Astrocyte (in vitro differentiated cells and primary cell): Measurements from ENCODE around the gene IMPDH1. TPM values are rescaled to one million over a fixed set of nuclear protein-coding genes. Genes with fewer than 3 reads are reported as not detected.

Experiments used
- DNase-seq: peaks from one replicate; pipeline ENCODE4 v3.0.0-alpha.2; 2010; ENCODE audit warnings: low read depth
- FAIRE-seq: peaks from 2 replicates; lab custom pipeline; 2011; peaks lifted over from hg19 to GRCh38; lab: Jason Lieb, UNC
- H2AFZ ChIP-seq: 2 replicates; pipeline ENCODE4 v1.6.0; 2012; ENCODE audit warnings: low read depth, low read length, inconsistent platforms
- H3K27ac ChIP-seq: 2 replicates; pipeline ENCODE4 v1.5.1; 2011; ENCODE audit warnings: low read depth, low read length, inconsistent platforms
- H3K27me3 ChIP-seq: 2 replicates; pipeline ENCODE4 v1.6.0; 2011; ENCODE audit warnings: low read length, inconsistent platforms; ENCODE audit not compliant: insufficient read depth
- H3K36me3 ChIP-seq: 2 replicates; pipeline ENCODE4 v1.5.1; 2011; ENCODE audit warnings: low read length, inconsistent platforms; ENCODE audit not compliant: insufficient read depth
- H3K4me1 ChIP-seq: 2 replicates; pipeline ENCODE4 v1.5.1; 2011; ENCODE audit warnings: low read length, inconsistent platforms; ENCODE audit not compliant: insufficient read depth
- H3K4me2 ChIP-seq: 2 replicates; pipeline ENCODE4 v1.6.0; 2012; ENCODE audit warnings: low read length, inconsistent platforms
- H3K4me3 ChIP-seq: 2 replicates; pipeline ENCODE4 v1.5.1; 2011; ENCODE audit warnings: low read depth, mild to moderate bottlenecking, low read length, inconsistent platforms; ENCODE audit not compliant: insufficient read depth
- H3K79me2 ChIP-seq: 2 replicates; pipeline ENCODE4 v1.6.0; 2012; ENCODE audit warnings: mild to moderate bottlenecking, low read length, inconsistent platforms; ENCODE audit not compliant: insufficient read depth
- H3K9ac ChIP-seq: 2 replicates; pipeline ENCODE4 v1.6.0; 2012; ENCODE audit warnings: mild to moderate bottlenecking, low read length, inconsistent platforms
- H3K9me3 ChIP-seq: 2 replicates; pipeline ENCODE4 v1.5.1; 2012; ENCODE audit warnings: low read depth, mild to moderate bottlenecking, low read length, inconsistent platforms; ENCODE audit not compliant: insufficient read depth
- H4K20me1 ChIP-seq: 2 replicates; pipeline ENCODE4 v1.6.0; 2012; ENCODE audit warnings: low read length, inconsistent platforms; ENCODE audit not compliant: insufficient read depth
- H3K27ac Mint-ChIP-seq: one replicate; pipeline ENCODE4 v1.8.0; 2021; ENCODE audit warnings: mild to moderate bottlenecking, mixed read lengths; ENCODE audit not compliant: unreplicated experiment
- H3K27me3 Mint-ChIP-seq: one replicate; pipeline ENCODE4 v1.8.0; 2021; ENCODE audit warnings: low read depth, mixed read lengths; ENCODE audit not compliant: unreplicated experiment
- H3K36me3 Mint-ChIP-seq: one replicate; pipeline ENCODE4 v1.8.0; 2021; ENCODE audit warnings: low read depth, mixed read lengths; ENCODE audit not compliant: unreplicated experiment
- H3K4me1 Mint-ChIP-seq: one replicate; pipeline ENCODE4 v1.8.0; 2021; ENCODE audit warnings: low read depth, mixed read lengths; ENCODE audit not compliant: unreplicated experiment
- H3K4me3 Mint-ChIP-seq: one replicate; pipeline ENCODE4 v1.8.0; 2021; ENCODE audit warnings: mild to moderate bottlenecking, moderate library complexity, mixed read lengths; ENCODE audit not compliant: unreplicated experiment
- H3K9me3 Mint-ChIP-seq: one replicate; pipeline ENCODE4 v1.8.0; 2021; ENCODE audit warnings: mild to moderate bottlenecking, mixed read lengths; ENCODE audit not compliant: unreplicated experiment
- EZH2 ChIP-seq: IDR thresholded peaks from 2 replicates; pipeline ENCODE4 v1.6.1; 2012; ENCODE audit warnings: mild to moderate bottlenecking, low read length, inconsistent platforms; ENCODE audit not compliant: insufficient read depth
- total RNA-seq: library from RNA; stranded (reverse); gene quantifications from 2 replicates; pipeline ENCODE4 v1.2.1, GENCODE V29; 2021
- TF ChIP-seq, protein P1 (sequence below): IDR thresholded peaks from 2 replicates; pipeline ENCODE4 v1.5.1; 2011; ENCODE audit warnings: low read depth, mild to moderate bottlenecking, inconsistent platforms, low read length, moderate library complexity; ENCODE audit not compliant: insufficient read depth

IMPDH1 gene
- total RNA-seq, 1 donor from 2014 or later: 43.9 TPM

DNA sequence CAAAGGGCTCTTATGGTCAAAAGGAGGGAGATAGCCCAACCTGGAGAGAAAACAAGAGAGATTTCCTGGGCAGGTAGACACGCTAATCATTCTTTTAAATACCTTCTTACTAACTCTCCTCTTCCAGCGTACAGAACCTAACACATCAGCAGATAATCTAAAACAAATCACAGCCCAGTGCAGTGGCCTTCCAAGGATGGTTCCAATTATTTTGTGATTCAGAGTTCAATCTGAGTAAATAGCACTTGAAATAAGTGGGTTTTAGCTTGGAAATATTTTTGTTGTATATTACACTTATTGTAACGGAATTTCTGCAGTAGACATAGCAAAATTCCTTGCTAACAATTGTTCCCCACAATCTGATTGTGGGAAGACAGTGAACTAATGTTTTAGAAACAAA lies 7.3 kb upstream of the IMPDH1 start:
- no peak overlapping the region for H3K4me2 ChIP-seq
- Mint-ChIP-seq H3K9me3 (peaks cover 7% of the 10 kb centered on the region), H3K4me3 (no peak overlapping the region), H3K27ac (no peak overlapping the region), H3K36me3 (no peaks in the 10 kb centered on the region), H3K27me3 (peaks cover 47% of the 10 kb centered on the region), H3K4me1 (peaks cover 6% of the 10 kb centered on the region)
- no peak overlapping the region for H2AFZ ChIP-seq
- TF ChIP-seq EZH2: no peak
- TF ChIP-seq, protein P1, sequence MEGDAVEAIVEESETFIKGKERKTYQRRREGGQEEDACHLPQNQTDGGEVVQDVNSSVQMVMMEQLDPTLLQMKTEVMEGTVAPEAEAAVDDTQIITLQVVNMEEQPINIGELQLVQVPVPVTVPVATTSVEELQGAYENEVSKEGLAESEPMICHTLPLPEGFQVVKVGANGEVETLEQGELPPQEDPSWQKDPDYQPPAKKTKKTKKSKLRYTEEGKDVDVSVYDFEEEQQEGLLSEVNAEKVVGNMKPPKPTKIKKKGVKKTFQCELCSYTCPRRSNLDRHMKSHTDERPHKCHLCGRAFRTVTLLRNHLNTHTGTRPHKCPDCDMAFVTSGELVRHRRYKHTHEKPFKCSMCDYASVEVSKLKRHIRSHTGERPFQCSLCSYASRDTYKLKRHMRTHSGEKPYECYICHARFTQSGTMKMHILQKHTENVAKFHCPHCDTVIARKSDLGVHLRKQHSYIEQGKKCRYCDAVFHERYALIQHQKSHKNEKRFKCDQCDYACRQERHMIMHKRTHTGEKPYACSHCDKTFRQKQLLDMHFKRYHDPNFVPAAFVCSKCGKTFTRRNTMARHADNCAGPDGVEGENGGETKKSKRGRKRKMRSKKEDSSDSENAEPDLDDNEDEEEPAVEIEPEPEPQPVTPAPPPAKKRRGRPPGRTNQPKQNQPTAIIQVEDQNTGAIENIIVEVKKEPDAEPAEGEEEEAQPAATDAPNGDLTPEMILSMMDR: no peak
- DNase-seq (no peak), FAIRE-seq (no peak)
- no peaks in the 10 kb centered on the region for H3K9me3 ChIP-seq
- H3K4me3 ChIP-seq: no peak overlapping the region
- no peaks in the 10 kb centered on the region for H4K20me1 ChIP-seq
- no peaks in the 10 kb centered on the region for H3K4me1 ChIP-seq
- no peak overlapping the region for H3K27ac ChIP-seq
- H3K9ac ChIP-seq: no peak overlapping the region
- no peaks in the 10 kb centered on the region for H3K79me2 ChIP-seq
- H3K27me3 ChIP-seq: peaks cover 15% of the 10 kb centered on the region
- H3K36me3 ChIP-seq: no peaks in the 10 kb centered on the region

- DNase-seq (no peak), FAIRE-seq (no peak)
- Histone ChIP-seq H3K36me3 (no peaks in the 10 kb centered on the region), H3K4me3 (no peak overlapping the region), H4K20me1 (no peaks in the 10 kb centered on the region), H3K27me3 (peaks cover 15% of the 10 kb centered on the region), H3K27ac (no peak overlapping the region), H3K9ac (no peak overlapping the region), H2AFZ (no peak overlapping the region), H3K9me3 (no peaks in the 10 kb centered on the region), H3K4me2 (no peak overlapping the region), H3K79me2 (no peaks in the 10 kb centered on the region), H3K4me1 (peaks cover 4% of the 10 kb centered on the region)
- Mint-ChIP-seq H3K4me3 (no peak overlapping the region), H3K4me1 (no peaks in the 10 kb centered on the region), H3K9me3 (peaks cover 7% of the 10 kb centered on the region), H3K36me3 (no peaks in the 10 kb centered on the region), H3K27ac (no peak overlapping the region), H3K27me3 (peaks cover 53% of the 10 kb centered on the region)
- TF ChIP-seq EZH2: no peak
- TF ChIP-seq, protein P1: no peak
Observed at GRCh38 chr7:128415217-128415785, 5.5 kb upstream of the IMPDH1 start.

- peak overlapping the region; percentile 76 for H3K9ac ChIP-seq
- no peaks in the 10 kb centered on the region for H3K4me1 Mint-ChIP-seq
- peak overlapping the region; percentile 63 for H3K4me3 ChIP-seq
- peaks cover 2% of the 10 kb centered on the region for H3K79me2 ChIP-seq
- peaks cover 9% of the 10 kb centered on the region for H3K27me3 ChIP-seq
- H3K36me3 Mint-ChIP-seq: no peaks in the 10 kb centered on the region
- peak overlapping the region; percentile 85 for H3K4me2 ChIP-seq
- no peaks in the 10 kb centered on the region for H3K36me3 ChIP-seq
- peaks cover 16% of the 10 kb centered on the region for H3K4me1 ChIP-seq
- no peak overlapping the region for H3K27ac ChIP-seq
- H4K20me1 ChIP-seq: peaks cover 19% of the 10 kb centered on the region
- FAIRE-seq (no peak), DNase-seq (no peak)
- peaks cover 4% of the 10 kb centered on the region for H3K9me3 Mint-ChIP-seq
- no peak for TF ChIP-seq EZH2
- TF ChIP-seq, protein P1: no peak
- H3K27ac Mint-ChIP-seq: peak overlapping the region; percentile 92
- H3K9me3 ChIP-seq: no peaks in the 10 kb centered on the region
- peak overlapping the region; percentile 89 for H3K4me3 Mint-ChIP-seq
- H3K27me3 Mint-ChIP-seq: peaks cover 52% of the 10 kb centered on the region
- peak overlapping the region; percentile 98 for H2AFZ ChIP-seq
Observed at GRCh38 chr7:128410451-128410753, 620 bp upstream of the IMPDH1 start.
